ENCODE measurements around the gene VILL. TPM values are rescaled to one million over a fixed set of nuclear protein-coding genes. Genes with fewer than 3 reads are reported as not detected.

Gene VILL
- total and polyA plus RNA-seq, 4 donors: 10.2 to 32.3 (median 22.5) TPM

DNA sequence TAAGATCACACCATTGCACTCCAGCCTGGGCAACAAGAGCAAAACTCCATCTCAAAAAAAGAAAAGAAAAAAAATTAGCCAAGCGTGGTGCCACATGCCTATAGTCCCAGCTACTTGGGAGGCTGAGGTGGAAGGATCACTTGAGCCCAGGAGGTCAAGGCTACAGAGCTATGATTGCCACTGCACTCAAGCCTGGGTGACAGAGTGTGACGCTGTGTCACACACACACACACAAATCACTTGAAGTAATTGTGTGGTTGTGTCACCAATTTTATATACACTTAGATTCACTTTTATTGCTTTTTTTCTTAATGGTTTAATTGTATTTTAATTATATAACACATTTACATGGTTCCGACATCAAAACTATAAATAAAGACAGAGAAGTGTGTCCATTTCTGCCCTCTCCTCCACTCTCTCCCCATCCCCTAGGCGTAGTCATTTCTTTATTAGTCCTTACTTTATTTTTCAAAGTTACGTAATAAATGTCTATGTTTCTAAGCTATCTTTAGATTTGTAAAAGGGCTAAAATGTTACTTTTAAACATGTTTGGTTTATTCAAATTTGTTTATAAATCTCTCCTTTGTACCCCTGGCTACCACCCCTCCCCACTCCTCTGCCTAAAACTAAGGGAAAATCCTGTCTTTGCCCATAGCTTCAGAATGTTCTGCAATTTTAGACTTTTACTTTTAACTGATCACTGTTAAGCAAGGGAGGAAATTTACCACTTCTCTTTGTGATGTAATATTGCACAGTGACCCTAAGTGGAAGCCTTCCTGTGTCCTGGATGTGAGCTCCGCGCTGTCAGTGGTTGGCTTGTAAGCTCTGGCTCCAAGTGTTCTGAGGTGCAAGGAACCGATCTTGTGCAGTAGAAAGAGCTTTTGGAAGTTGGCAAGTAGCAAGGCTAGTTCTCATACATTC lies 10.8 kb upstream of the VILL start:
- Histone ChIP-seq H3K4me1 (ENCODE audit: control insufficient read depth in 5 of 5, insufficient read depth in 5 of 5, low read length in 5 of 5) (peaks cover 0 to 2% (median 0%) of the 10 kb centered on the region in 5 donors), H3K4me3 (no peak overlapping the region), H3K9ac (ENCODE audit: insufficient read depth in 1 of 2, low read length in 2 of 2) (no peak overlapping the region), H3K36me3 (ENCODE audit: control insufficient read depth in 4 of 4, insufficient read depth in 4 of 4, low read length in 4 of 4) (peaks cover 0 to 40% (median 27%) of the 10 kb centered on the region in 4 donors), H3K9me3 (ENCODE audit: control insufficient read depth in 4 of 4, insufficient read depth in 3 of 4, low read length in 3 of 4) (no peaks in the 10 kb centered on the region), H3K27ac (ENCODE audit: low read depth in 1 of 2, low read length in 1 of 2) (no peak overlapping the region), H3K27me3 (ENCODE audit: control insufficient read depth in 3 of 3, insufficient read depth in 3 of 3, low read length in 2 of 3) (no peaks in the 10 kb centered on the region)
- ATAC-seq (ENCODE audit: insufficient read depth, low FRiP score): peak; percentile 47
- TF ChIP-seq, protein P1, sequence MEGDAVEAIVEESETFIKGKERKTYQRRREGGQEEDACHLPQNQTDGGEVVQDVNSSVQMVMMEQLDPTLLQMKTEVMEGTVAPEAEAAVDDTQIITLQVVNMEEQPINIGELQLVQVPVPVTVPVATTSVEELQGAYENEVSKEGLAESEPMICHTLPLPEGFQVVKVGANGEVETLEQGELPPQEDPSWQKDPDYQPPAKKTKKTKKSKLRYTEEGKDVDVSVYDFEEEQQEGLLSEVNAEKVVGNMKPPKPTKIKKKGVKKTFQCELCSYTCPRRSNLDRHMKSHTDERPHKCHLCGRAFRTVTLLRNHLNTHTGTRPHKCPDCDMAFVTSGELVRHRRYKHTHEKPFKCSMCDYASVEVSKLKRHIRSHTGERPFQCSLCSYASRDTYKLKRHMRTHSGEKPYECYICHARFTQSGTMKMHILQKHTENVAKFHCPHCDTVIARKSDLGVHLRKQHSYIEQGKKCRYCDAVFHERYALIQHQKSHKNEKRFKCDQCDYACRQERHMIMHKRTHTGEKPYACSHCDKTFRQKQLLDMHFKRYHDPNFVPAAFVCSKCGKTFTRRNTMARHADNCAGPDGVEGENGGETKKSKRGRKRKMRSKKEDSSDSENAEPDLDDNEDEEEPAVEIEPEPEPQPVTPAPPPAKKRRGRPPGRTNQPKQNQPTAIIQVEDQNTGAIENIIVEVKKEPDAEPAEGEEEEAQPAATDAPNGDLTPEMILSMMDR (IDR thresholded peaks at IDR 0.05; ENCODE audit: control extremely low read depth, extremely low read depth): no peak
- WGBS, 2 donors: 52 to 75% methylated on average over 8 of the region's 8 CpGs
- DNase-seq: no peak

DNA sequence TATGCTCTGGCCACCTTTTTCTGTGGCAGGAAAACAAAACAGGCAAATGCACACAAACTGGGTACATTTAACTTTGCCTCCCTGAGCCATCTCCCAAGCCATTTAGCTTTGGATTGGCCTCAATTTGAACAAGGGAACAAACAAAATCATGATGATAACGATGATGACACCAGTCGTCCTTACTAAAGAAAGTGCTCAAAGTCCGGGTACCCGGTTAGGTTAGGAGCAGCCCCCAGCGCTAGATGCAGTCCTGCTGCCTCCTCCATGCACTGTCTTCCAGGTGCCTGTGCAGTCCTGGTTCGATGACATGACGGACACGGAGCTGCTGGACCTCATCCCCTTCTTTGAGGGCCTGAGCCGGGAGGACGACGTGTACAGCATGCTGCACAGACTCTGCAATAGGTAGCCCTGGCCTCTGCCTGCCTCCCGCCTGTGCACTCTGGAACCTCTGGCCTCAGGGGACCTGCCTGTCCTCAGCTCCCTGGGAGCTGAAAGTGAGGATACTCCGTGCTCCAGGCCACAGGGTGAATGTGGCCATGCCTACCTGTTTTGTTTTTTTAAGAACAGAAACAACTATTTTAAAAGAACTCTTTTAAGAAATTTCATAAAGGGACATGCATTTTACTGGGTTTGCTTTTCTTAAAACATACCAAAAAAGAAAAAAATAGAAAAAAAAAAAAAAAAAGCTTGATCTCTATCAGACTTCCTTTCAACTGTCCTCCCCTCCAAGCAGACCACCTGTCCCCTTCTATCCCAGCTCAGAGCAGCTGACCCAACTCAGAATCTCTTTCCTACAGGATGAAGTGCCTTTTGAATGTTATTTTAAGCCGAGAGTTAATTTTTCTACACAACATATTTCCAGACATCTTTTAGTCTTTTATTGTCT lies 9.9 kb upstream of the VILL start:
- H3K36me3 ChIP-seq (ENCODE audit: control insufficient read depth in 4 of 4, insufficient read depth in 4 of 4, low read length in 4 of 4): peaks cover 0 to 34% (median 25%) of the 10 kb centered on the region in 4 donors
- no peaks in the 10 kb centered on the region for H3K9me3 ChIP-seq (ENCODE audit: control insufficient read depth in 4 of 4, insufficient read depth in 3 of 4, low read length in 3 of 4)
- DNase-seq: peak in 1 of 3 donors; percentile 3
- peaks cover 0 to 4% (median 0%) of the 10 kb centered on the region in 5 donors for H3K4me1 ChIP-seq (ENCODE audit: control insufficient read depth in 5 of 5, insufficient read depth in 5 of 5, low read length in 5 of 5)
- H3K9ac ChIP-seq (ENCODE audit: insufficient read depth in 1 of 2, low read length in 2 of 2): no peak overlapping the region
- TF ChIP-seq, protein P1 (IDR thresholded peaks at IDR 0.05; ENCODE audit: control extremely low read depth, extremely low read depth): no peak
- no peak overlapping the region for H3K27ac ChIP-seq (ENCODE audit: low read depth in 1 of 2, low read length in 1 of 2)
- WGBS, 2 donors: 76 to 87% methylated on average over 14 of the region's 14 CpGs
- ATAC-seq (ENCODE audit: insufficient read depth, low FRiP score): no peak
- H3K27me3 ChIP-seq (ENCODE audit: control insufficient read depth in 3 of 3, insufficient read depth in 3 of 3, low read length in 2 of 3): no peaks in the 10 kb centered on the region
- H3K4me3 ChIP-seq: no peak overlapping the region

DNA sequence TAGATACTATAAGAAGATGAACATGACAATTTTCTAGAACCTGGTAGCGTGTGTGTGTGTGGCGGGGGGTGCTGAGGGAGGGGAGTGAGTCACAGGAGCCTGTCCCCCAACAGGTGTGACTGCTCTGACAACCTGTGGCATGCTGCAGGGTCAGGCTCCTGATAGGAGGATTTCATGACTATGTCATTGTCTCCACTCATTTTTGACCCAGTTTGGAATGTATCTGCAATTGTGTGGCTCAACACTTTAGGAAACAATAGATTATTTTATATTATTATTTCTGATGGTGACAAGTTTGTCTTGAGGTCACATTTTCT lies 9.3 kb upstream of the VILL start:
- Histone ChIP-seq H3K36me3 (ENCODE audit: control insufficient read depth in 4 of 4, insufficient read depth in 4 of 4, low read length in 4 of 4) (peaks cover 0 to 29% (median 21%) of the 10 kb centered on the region in 4 donors), H3K27ac (ENCODE audit: low read depth in 1 of 2, low read length in 1 of 2) (no peak overlapping the region), H3K4me3 (no peak overlapping the region), H3K9ac (ENCODE audit: insufficient read depth in 1 of 2, low read length in 2 of 2) (no peak overlapping the region), H3K27me3 (ENCODE audit: control insufficient read depth in 3 of 3, insufficient read depth in 3 of 3, low read length in 2 of 3) (no peaks in the 10 kb centered on the region), H3K9me3 (ENCODE audit: control insufficient read depth in 4 of 4, insufficient read depth in 3 of 4, low read length in 3 of 4) (no peaks in the 10 kb centered on the region), H3K4me1 (ENCODE audit: control insufficient read depth in 5 of 5, insufficient read depth in 5 of 5, low read length in 5 of 5) (peaks cover 0 to 8% (median 1%) of the 10 kb centered on the region in 5 donors)
- 95% methylated on average over 2 of the region's 2 CpGs for WGBS, 2 donors
- TF ChIP-seq, protein P1 (IDR thresholded peaks at IDR 0.05; ENCODE audit: control extremely low read depth, extremely low read depth): no peak
- DNase-seq (no peak), ATAC-seq (ENCODE audit: insufficient read depth, low FRiP score) (no peak)

All from lung (tissue), 12 donors.